HCT116 (cell line): Measurements from ENCODE around the gene GIN1. TPM values are rescaled to one million over a fixed set of nuclear protein-coding genes. Genes with fewer than 3 reads are reported as not detected.
"Not testable (repeated sequence)": the region's sequence is repeated elsewhere in the genome, so short reads cannot be mapped to it uniquely, and the experiment has no call there.

Experiments used
- ATAC-seq: fragments of 200-7000 bp; cut with Tn5 transposase; 2 replicates; pipeline ENCODE4 v1.9.1; 2020; ENCODE audit warnings: mild to moderate bottlenecking, moderate library complexity
- BruUV-seq: library from RNA; stranded (reverse); fragments of 400-500 nt; replicated peaks from 2 replicates; lab custom pipeline; 2021; lab: Mats Ljungman, UMichigan
- CTCF ChIA-PET: fragments of 300-600 bp; sonication (Branson Sonifier 250); formaldehyde crosslinking; loops from one replicate; lab custom pipeline; 2021; ENCODE audit warnings: antibody characterized with exemption; lab: Charles Lee
- POLR2A ChIA-PET: fragments of 300-600, 350-600 bp; sonication (Branson Sonifier 250); formaldehyde crosslinking; loops from one replicate; lab custom pipeline; 2021; ENCODE audit warnings: antibody characterized with exemption; lab: Charles Lee
- RAD21 ChIA-PET, 2 experiments: fragments of 300-600 bp; sonication (Branson Sonifier 250); formaldehyde crosslinking; loops; one replicate each; lab custom pipeline; 2023; ENCODE audit warnings: low total read pairs in 2 of 2; ENCODE audit not compliant: uncharacterized antibody in 2 of 2, unreplicated experiment in 2 of 2, low non-redundant PET in 1 of 2; lab: Charles Lee
- DNase-seq: peaks from one replicate; pipeline ENCODE4 v3.0.0-alpha.2; 2010; ENCODE audit warnings: low read depth, low spot score
- H2AFZ ChIP-seq: fragments of 200-600 bp; shearing (Covaris generic), sonication (generic); 2 replicates; pipeline ENCODE4 v1.6.1; 2017; ENCODE audit warnings: low read depth, mixed run types, mixed read lengths, antibody characterized with exemption, low read length; ENCODE audit not compliant: poor library complexity, severe bottlenecking
- H3K27ac ChIP-seq: 2 replicates; pipeline ENCODE4 v1.5.1; 2012; ENCODE audit warnings: low read depth, low read length
- H3K27me3 ChIP-seq: fragments of 200-600 bp; sonication (generic); 2 replicates; pipeline ENCODE4 v1.6.1; 2016; ENCODE audit warnings: mixed run types, low read length, mixed read lengths; ENCODE audit not compliant: insufficient read depth
- H3K36me3 ChIP-seq, 2 experiments: fragments of 200-500 bp in 1 of 2; fragments of 200-600 bp in 1 of 2; sonication (Bioruptor generic) in 1 of 2; sonication (generic) in 1 of 2; 2 replicates each; pipeline versions ENCODE4 v1.5.1 to v1.6.1; 2014 to 2016; ENCODE audit warnings: low read length in 2 of 2, inconsistent platforms in 1 of 2, mixed read lengths in 1 of 2, mixed run types in 1 of 2; ENCODE audit not compliant: insufficient read depth in 2 of 2, control insufficient read depth in 1 of 2
- H3K4me1 ChIP-seq, 2 experiments: fragments of 200-600 bp in 1 of 2; sonication (generic) in 1 of 2; 2 replicates each; pipeline versions ENCODE4 v1.5.1 to v1.6.1; 2012 to 2017; ENCODE audit warnings: low read length in 2 of 2, inconsistent platforms in 1 of 2, mild to moderate bottlenecking in 1 of 2, mixed read lengths in 1 of 2, mixed run types in 1 of 2, moderate library complexity in 1 of 2; ENCODE audit not compliant: insufficient read depth in 2 of 2, control insufficient read depth in 1 of 2
- H3K4me2 ChIP-seq: fragments of 200-600 bp; sonication (generic); 2 replicates; pipeline ENCODE4 v1.6.1; 2017; ENCODE audit warnings: mixed run types, low read length, mixed read lengths
- H3K4me3 ChIP-seq, 2 experiments: fragments of 200-600 bp in 1 of 2; sonication (generic) in 1 of 2; replicated peaks in 1 of 2; 2 replicates each; pipeline ENCODE4 v1.5.1; 2011 to 2016; ENCODE audit warnings: low read length in 2 of 2, control low read depth in 1 of 2, low read depth in 1 of 2, mild to moderate bottlenecking in 1 of 2, mixed read lengths in 1 of 2, mixed run types in 1 of 2
- H3K79me2 ChIP-seq: fragments of 200-600 bp; sonication (generic); 2 replicates; pipeline ENCODE4 v1.6.1; 2017; ENCODE audit warnings: mild to moderate bottlenecking, mixed run types, low read length, moderate library complexity, mixed read lengths; ENCODE audit not compliant: insufficient read depth
- H3K9ac ChIP-seq: fragments of 200-600 bp; sonication (generic); 2 replicates; pipeline ENCODE4 v1.6.1; 2016; ENCODE audit warnings: low read length, mixed read lengths
- H3K9me2 ChIP-seq: fragments of 200-600 bp; sonication (generic), shearing (Covaris generic); 2 replicates; pipeline ENCODE4 v1.6.1; 2017; ENCODE audit warnings: mixed run types, mild to moderate bottlenecking, moderate library complexity; ENCODE audit not compliant: insufficient read depth
- H3K9me3 ChIP-seq, 2 experiments: fragments of 200-500 bp in 1 of 2; fragments of 200-600 bp in 1 of 2; sonication (Bioruptor generic) in 1 of 2; sonication (generic) in 1 of 2; 2 replicates each; pipeline ENCODE4 v1.6.1; 2014 to 2017; ENCODE audit warnings: low read length in 2 of 2, mixed read lengths in 2 of 2, inconsistent platforms in 1 of 2, low read depth in 1 of 2, mild to moderate bottlenecking in 1 of 2, mixed run types in 1 of 2, moderate library complexity in 1 of 2; ENCODE audit not compliant: control insufficient read depth in 1 of 2, insufficient read depth in 1 of 2
- H4K20me1 ChIP-seq: fragments of 200-600 bp; sonication (generic), shearing (Covaris generic); 2 replicates; pipeline ENCODE4 v1.6.1; 2017; ENCODE audit warnings: mixed run types, mild to moderate bottlenecking, moderate library complexity; ENCODE audit not compliant: insufficient read depth
- CBX3 ChIP-seq: IDR thresholded peaks from 2 replicates; pipeline ENCODE4 v1.6.1; 2012; ENCODE audit warnings: low read depth
- EGR1 ChIP-seq: IDR thresholded peaks from 2 replicates; pipeline ENCODE4 v1.6.1; 2012; ENCODE audit warnings: low read depth
- ELF1 ChIP-seq: IDR thresholded peaks from 2 replicates; pipeline ENCODE4 v1.6.1; 2012; ENCODE audit warnings: low read depth, borderline replicate concordance
- POLR2A ChIP-seq: IDR thresholded peaks from 2 replicates; pipeline ENCODE4 v1.7.0; 2011; ENCODE audit warnings: borderline replicate concordance; ENCODE audit not compliant: insufficient read depth, insufficient read length; ENCODE audit errors: extremely low read depth
- POLR2AphosphoS5 ChIP-seq: IDR thresholded peaks from 2 replicates; pipeline ENCODE4 v1.6.1; 2011; ENCODE audit warnings: mild to moderate bottlenecking, low read depth, low read length, moderate library complexity
- RAD21 ChIP-seq: IDR thresholded peaks from 2 replicates; pipeline ENCODE4 v1.6.1; 2012; ENCODE audit warnings: low read depth, mild to moderate bottlenecking
- SIN3A ChIP-seq: IDR thresholded peaks from 2 replicates; pipeline ENCODE4 v1.6.1; 2012; ENCODE audit warnings: low read depth
- TCF7L2 ChIP-seq: IDR thresholded peaks from 2 replicates; pipeline ENCODE4 v1.7.0; 2011; ENCODE audit warnings: borderline replicate concordance, inconsistent platforms; ENCODE audit not compliant: insufficient read depth, insufficient read length; ENCODE audit errors: extremely low read depth
- YY1 ChIP-seq: IDR thresholded peaks from 2 replicates; pipeline ENCODE4 v1.6.1; 2011; ENCODE audit warnings: low read length, low read depth, moderate library complexity, mild to moderate bottlenecking; ENCODE audit not compliant: insufficient replicate concordance; ENCODE audit errors: extremely low read depth
- intact Hi-C: fragments of 100-400 bp; cut with micrococcal nuclease; formaldehyde crosslinking; loops from 2 replicates; pipeline ENCODE4 v1.10.0; 2022
- total RNA-seq: library from RNA; stranded (reverse); gene quantifications from one replicate; pipeline ENCODE4 v1.2.1, GENCODE V29; 2021; ENCODE audit not compliant: unreplicated experiment
- TF ChIP-seq, protein P1 (sequence below): IDR thresholded peaks from 2 replicates; pipeline ENCODE4 v1.6.1; 2012; ENCODE audit warnings: low read depth
- TF ChIP-seq, protein P2 (sequence below): IDR thresholded peaks from 2 replicates; pipeline ENCODE4 v1.6.1; 2012
- TF ChIP-seq, protein P3 (sequence below): IDR thresholded peaks from 2 replicates; pipeline ENCODE4 v1.6.1; 2011; ENCODE audit warnings: mild to moderate bottlenecking, low read length, moderate library complexity; ENCODE audit not compliant: insufficient replicate concordance; ENCODE audit errors: extremely low read depth

GIN1 gene
- total RNA-seq, 1 experiment from 2014 or later: 11.0 TPM

DNA sequence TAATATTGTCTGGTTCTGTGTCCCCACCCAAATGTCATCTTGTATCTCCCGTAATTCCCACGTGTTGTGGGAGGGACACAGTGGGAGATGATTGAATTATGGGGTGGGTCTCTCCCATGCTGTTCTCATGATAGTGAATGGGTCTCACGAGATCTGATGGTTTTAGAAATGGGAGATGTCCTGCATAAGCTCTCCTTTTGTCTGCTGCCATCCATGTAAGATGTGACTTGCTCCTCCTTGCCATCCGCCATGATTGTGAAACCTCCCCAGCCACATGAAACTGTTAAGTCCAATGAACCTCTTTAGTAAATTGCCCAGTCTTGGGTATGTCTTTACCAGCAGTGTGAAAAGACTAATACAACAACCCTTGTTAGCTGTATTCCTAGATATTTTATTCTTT lies 44.5 kb downstream of the GIN1 start:
- no TSS peak for BruUV-seq
- Histone ChIP-seq H2AFZ (no peak overlapping the region), H3K4me2 (no peak overlapping the region), H3K9ac (no peak overlapping the region), H3K9me3 (no peaks in the 10 kb centered on the region), H3K9me2 (no peaks in the 10 kb centered on the region), H3K4me3 (no peak overlapping the region), H3K27ac (no peak overlapping the region), H3K79me2 (no peaks in the 10 kb centered on the region), H3K36me3 (no peaks in the 10 kb centered on the region), H4K20me1 (no peaks in the 10 kb centered on the region), H3K4me1 (no peaks in the 10 kb centered on the region), H3K27me3 (no peaks in the 10 kb centered on the region)
- DNase-seq (no peak), ATAC-seq (no peak)
- intact Hi-C loops: no loop called here
- ChIA-PET POLR2A (no interaction called here), CTCF (no interaction called here), RAD21 (no interaction called here)
- TF ChIP-seq POLR2A (no peak), POLR2AphosphoS5 (no peak), SIN3A (no peak), RAD21 (no peak), EGR1 (no peak), ELF1 (no peak), CBX3 (no peak), TCF7L2 (no peak), YY1 (no peak)
- TF ChIP-seq, protein P1, sequence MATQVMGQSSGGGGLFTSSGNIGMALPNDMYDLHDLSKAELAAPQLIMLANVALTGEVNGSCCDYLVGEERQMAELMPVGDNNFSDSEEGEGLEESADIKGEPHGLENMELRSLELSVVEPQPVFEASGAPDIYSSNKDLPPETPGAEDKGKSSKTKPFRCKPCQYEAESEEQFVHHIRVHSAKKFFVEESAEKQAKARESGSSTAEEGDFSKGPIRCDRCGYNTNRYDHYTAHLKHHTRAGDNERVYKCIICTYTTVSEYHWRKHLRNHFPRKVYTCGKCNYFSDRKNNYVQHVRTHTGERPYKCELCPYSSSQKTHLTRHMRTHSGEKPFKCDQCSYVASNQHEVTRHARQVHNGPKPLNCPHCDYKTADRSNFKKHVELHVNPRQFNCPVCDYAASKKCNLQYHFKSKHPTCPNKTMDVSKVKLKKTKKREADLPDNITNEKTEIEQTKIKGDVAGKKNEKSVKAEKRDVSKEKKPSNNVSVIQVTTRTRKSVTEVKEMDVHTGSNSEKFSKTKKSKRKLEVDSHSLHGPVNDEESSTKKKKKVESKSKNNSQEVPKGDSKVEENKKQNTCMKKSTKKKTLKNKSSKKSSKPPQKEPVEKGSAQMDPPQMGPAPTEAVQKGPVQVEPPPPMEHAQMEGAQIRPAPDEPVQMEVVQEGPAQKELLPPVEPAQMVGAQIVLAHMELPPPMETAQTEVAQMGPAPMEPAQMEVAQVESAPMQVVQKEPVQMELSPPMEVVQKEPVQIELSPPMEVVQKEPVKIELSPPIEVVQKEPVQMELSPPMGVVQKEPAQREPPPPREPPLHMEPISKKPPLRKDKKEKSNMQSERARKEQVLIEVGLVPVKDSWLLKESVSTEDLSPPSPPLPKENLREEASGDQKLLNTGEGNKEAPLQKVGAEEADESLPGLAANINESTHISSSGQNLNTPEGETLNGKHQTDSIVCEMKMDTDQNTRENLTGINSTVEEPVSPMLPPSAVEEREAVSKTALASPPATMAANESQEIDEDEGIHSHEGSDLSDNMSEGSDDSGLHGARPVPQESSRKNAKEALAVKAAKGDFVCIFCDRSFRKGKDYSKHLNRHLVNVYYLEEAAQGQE: no peak
- TF ChIP-seq, protein P2, sequence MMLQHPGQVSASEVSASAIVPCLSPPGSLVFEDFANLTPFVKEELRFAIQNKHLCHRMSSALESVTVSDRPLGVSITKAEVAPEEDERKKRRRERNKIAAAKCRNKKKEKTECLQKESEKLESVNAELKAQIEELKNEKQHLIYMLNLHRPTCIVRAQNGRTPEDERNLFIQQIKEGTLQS: no peak
- TF ChIP-seq, protein P3, sequence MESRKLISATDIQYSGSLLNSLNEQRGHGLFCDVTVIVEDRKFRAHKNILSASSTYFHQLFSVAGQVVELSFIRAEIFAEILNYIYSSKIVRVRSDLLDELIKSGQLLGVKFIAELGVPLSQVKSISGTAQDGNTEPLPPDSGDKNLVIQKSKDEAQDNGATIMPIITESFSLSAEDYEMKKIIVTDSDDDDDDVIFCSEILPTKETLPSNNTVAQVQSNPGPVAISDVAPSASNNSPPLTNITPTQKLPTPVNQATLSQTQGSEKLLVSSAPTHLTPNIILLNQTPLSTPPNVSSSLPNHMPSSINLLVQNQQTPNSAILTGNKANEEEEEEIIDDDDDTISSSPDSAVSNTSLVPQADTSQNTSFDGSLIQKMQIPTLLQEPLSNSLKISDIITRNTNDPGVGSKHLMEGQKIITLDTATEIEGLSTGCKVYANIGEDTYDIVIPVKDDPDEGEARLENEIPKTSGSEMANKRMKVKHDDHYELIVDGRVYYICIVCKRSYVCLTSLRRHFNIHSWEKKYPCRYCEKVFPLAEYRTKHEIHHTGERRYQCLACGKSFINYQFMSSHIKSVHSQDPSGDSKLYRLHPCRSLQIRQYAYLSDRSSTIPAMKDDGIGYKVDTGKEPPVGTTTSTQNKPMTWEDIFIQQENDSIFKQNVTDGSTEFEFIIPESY: no peak

DNA sequence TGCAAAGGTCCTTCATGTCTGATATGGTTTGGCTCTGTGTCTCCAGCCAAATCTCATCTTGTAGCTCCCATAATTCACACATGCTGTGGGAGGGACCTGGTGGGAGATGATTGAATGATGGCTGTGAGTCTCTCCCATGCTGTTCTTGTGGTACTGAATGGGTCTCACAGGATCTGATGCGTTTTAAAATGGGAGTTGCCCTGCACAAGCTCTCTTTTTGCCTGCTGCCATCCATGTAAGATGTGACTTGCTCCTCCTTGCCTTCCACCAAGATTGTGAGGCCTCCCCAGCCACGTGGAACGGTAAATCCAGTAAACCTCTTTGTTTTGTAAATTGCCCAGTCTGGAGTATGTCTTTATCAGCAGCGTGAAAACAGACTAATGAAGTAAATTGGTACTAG lies 46.4 kb downstream of the GIN1 start:
- CTCF ChIA-PET, BruUV-seq: not testable (repeated sequence)

More for the DNA sequence above, 46.4 kb downstream of the GIN1 start:
- H2AFZ ChIP-seq, H3K27me3 ChIP-seq, H3K36me3 ChIP-seq, H3K4me1 ChIP-seq, H4K20me1 ChIP-seq, H3K9me3 ChIP-seq, DNase-seq, H3K79me2 ChIP-seq, H3K9me2 ChIP-seq, H3K27ac ChIP-seq, H3K4me2 ChIP-seq, H3K4me3 ChIP-seq, POLR2A ChIA-PET, RAD21 ChIA-PET, ATAC-seq, H3K9ac ChIP-seq, intact Hi-C loops: not testable (repeated sequence)
